Caco-2 (cell line): ENCODE data around the gene DGKQ. TPM values are rescaled to one million over a fixed set of nuclear protein-coding genes. Genes with fewer than 3 reads are reported as not detected.

Experiments used
- BruUV-seq: library from RNA; stranded (reverse); fragments of 400-500 nt; replicated peaks from 2 replicates; lab custom pipeline; 2021; lab: Mats Ljungman, UMichigan
- CTCF ChIA-PET: fragments of 300-600 bp; sonication (Branson Sonifier 250); formaldehyde crosslinking; loops from one replicate; lab custom pipeline; 2022; ENCODE audit warnings: antibody characterized with exemption; lab: Charles Lee
- POLR2A ChIA-PET: fragments of 300-600 bp; sonication (Branson Sonifier 250); formaldehyde crosslinking; loops from one replicate; lab custom pipeline; 2022; ENCODE audit warnings: antibody characterized with exemption; lab: Charles Lee
- DNase-seq, 2 experiments: peaks; one replicate each; pipeline versions ENCODE4 v3.0.0 to v3.0.0-alpha.2; 2020 to 2022
- H3K27me3 ChIP-seq: replicated peaks from 2 replicates; pipeline ENCODE4 v1.6.0; 2011; ENCODE audit warnings: low read length; ENCODE audit not compliant: control insufficient read depth, insufficient read depth
- H3K36me3 ChIP-seq: 2 replicates; pipeline ENCODE4 v1.5.1; 2011; ENCODE audit warnings: low read length; ENCODE audit not compliant: control insufficient read depth, insufficient read depth
- H3K4me1 ChIP-seq: fragments of 250-450 bp; sonication (Bioruptor Pico); 2 replicates; pipeline ENCODE4 v1.5.1; 2020; ENCODE audit warnings: mild to moderate bottlenecking
- H3K4me3 ChIP-seq: 2 replicates; pipeline ENCODE4 v1.5.1; 2011; ENCODE audit warnings: low read depth, mild to moderate bottlenecking, control low read depth, low read length
- H3K9me3 ChIP-seq: fragments of 250-450 bp; sonication (Bioruptor Pico); 2 replicates; pipeline ENCODE4 v1.5.1; 2020; ENCODE audit warnings: mild to moderate bottlenecking, moderate library complexity
- H3K27ac Mint-ChIP-seq: one replicate; pipeline ENCODE4 v1.8.0; 2022; ENCODE audit warnings: mixed read lengths; ENCODE audit not compliant: unreplicated experiment
- H3K27me3 Mint-ChIP-seq: one replicate; pipeline ENCODE4 v1.8.0; 2022; ENCODE audit warnings: mixed read lengths; ENCODE audit not compliant: insufficient read depth, unreplicated experiment
- H3K36me3 Mint-ChIP-seq: one replicate; pipeline ENCODE4 v1.8.0; 2022; ENCODE audit warnings: mild to moderate bottlenecking, mixed read lengths; ENCODE audit not compliant: insufficient read depth, unreplicated experiment
- H3K4me1 Mint-ChIP-seq: one replicate; pipeline ENCODE4 v1.8.0; 2022; ENCODE audit warnings: low read depth, mixed read lengths; ENCODE audit not compliant: unreplicated experiment
- H3K4me3 Mint-ChIP-seq: one replicate; pipeline ENCODE4 v1.8.0; 2022; ENCODE audit warnings: mild to moderate bottlenecking, moderate library complexity, mixed read lengths; ENCODE audit not compliant: unreplicated experiment
- H3K9me3 Mint-ChIP-seq: one replicate; pipeline ENCODE4 v1.8.0; 2022; ENCODE audit warnings: mixed read lengths; ENCODE audit not compliant: unreplicated experiment
- CTCF ChIP-seq, 2 experiments: fragments of 200-600 bp in 1 of 2; IDR thresholded peaks; 1 replicate in 1 of 2; 2 replicates in 1 of 2; pipeline versions ENCODE4 v1.5.1 to v1.8.0; 2011 to 2022; ENCODE audit warnings: antibody characterized with exemption in 1 of 2, control low read depth in 1 of 2, inconsistent platforms in 1 of 2, low read depth in 1 of 2, low read length in 1 of 2, mild to moderate bottlenecking in 1 of 2, moderate library complexity in 1 of 2; ENCODE audit not compliant: insufficient read depth in 1 of 2, severe bottlenecking in 1 of 2, unreplicated experiment in 1 of 2
- intact Hi-C: fragments of 100-400 bp; cut with micrococcal nuclease; formaldehyde crosslinking; loops from one replicate; pipeline ENCODE4 v1.10.0; 2022; ENCODE audit not compliant: unreplicated experiment
- total RNA-seq: library from RNA; stranded (reverse); gene quantifications from 2 replicates; pipeline ENCODE4 v1.2.3, GENCODE V29; 2022

The DGKQ gene
- total RNA-seq, 1 experiment from 2014 or later: 14.1 TPM

- H3K27ac Mint-ChIP-seq: no peak overlapping the region
- peaks cover 33% of the 10 kb centered on the region for H3K36me3 Mint-ChIP-seq
- TF ChIP-seq CTCF (IDR thresholded peaks at IDR 0.05; ENCODE audit: insufficient read depth in 1 of 2, low read depth in 1 of 2, low read length in 1 of 2, severe bottlenecking in 1 of 2, unreplicated experiment in 1 of 2): no peak
- H3K27me3 ChIP-seq: no peaks in the 10 kb centered on the region
- H3K27me3 Mint-ChIP-seq: no peaks in the 10 kb centered on the region
- no peak for DNase-seq
- intact Hi-C loops: loop anchor here (2.0 kb wide), 1 partner anchor 15 kb away; the partner anchor contains the start of gene DGKQ
- CTCF ChIA-PET: interaction anchor here (0.7 to 1.5 kb wide), 4 partner anchors 56 to 245 kb away, joined by 3 to 11 read pairs (median 6); partner anchors contain the start of genes GAK and TMEM175
- BruUV-seq: TSS peak; percentile 4
- H3K4me3 ChIP-seq: peak overlapping the region; percentile 79
- H3K4me3 Mint-ChIP-seq: peak overlapping the region; percentile 86
- no peaks in the 10 kb centered on the region for H3K4me1 Mint-ChIP-seq
- POLR2A ChIA-PET: interaction anchor here (1.5 kb wide), 1 partner anchor 56 kb away, joined by 10 read pairs; the partner anchor contains the start of genes GAK and TMEM175
- H3K9me3 Mint-ChIP-seq: no peaks in the 10 kb centered on the region
- peaks cover 40% of the 10 kb centered on the region for H3K4me1 ChIP-seq
- H3K9me3 ChIP-seq: no peaks in the 10 kb centered on the region
- H3K36me3 ChIP-seq: no peaks in the 10 kb centered on the region; the same call in 1 of the 2 replicates
Observed at GRCh38 chr4:987624-988513, 14.5 kb upstream of the DGKQ start.

GRCh38 chr4:986879-987623, 13.7 kb upstream of the DGKQ start, which contains the start of gene IDUA:
TSS of gene IDUA (plus strand) at chr4:987044. CDS start at chr4:987085, 41 bp downstream.
- H3K9me3 ChIP-seq: no peaks in the 10 kb centered on the region
- peak within 1 kb of the TSS; percentile 86 for H3K4me3 Mint-ChIP-seq
- BruUV-seq: no TSS peak
- CTCF ChIA-PET: interaction anchor here (0.7 to 1.5 kb wide), 8 partner anchors 54 to 360 kb away, joined by 3 to 11 read pairs (median 3); partner anchors contain the start of genes GAK and TMEM175
- peaks cover 32% of the 10 kb centered on the region for H3K4me1 ChIP-seq
- H3K27ac Mint-ChIP-seq: peak within 1 kb of the TSS; percentile 72
- H3K36me3 ChIP-seq: no peaks in the 10 kb centered on the region; the same call in 1 of the 2 replicates
- peak; percentile 82 to 86 for DNase-seq
- no peaks in the 10 kb centered on the region for H3K27me3 ChIP-seq
- no peaks in the 10 kb centered on the region for H3K9me3 Mint-ChIP-seq
- no peaks in the 10 kb centered on the region for H3K4me1 Mint-ChIP-seq
- H3K36me3 Mint-ChIP-seq: peaks cover 25% of the 10 kb centered on the region
- POLR2A ChIA-PET: interaction anchor here (0.6 to 1.5 kb wide), 2 partner anchors 14 to 55 kb away, joined by 3 to 10 read pairs; partner anchors contain the start of genes GAK and TMEM175
- intact Hi-C loops: loop anchor here (2.0 kb wide), 1 partner anchor 14 kb away; the partner anchor contains the start of gene DGKQ
- peak within 1 kb of the TSS; percentile 79 for H3K4me3 ChIP-seq
- TF ChIP-seq CTCF (IDR thresholded peaks at IDR 0.05; ENCODE audit: insufficient read depth in 1 of 2, low read depth in 1 of 2, low read length in 1 of 2, severe bottlenecking in 1 of 2, unreplicated experiment in 1 of 2): peak; percentile 33 to 69
- no peaks in the 10 kb centered on the region for H3K27me3 Mint-ChIP-seq
